Natural killer cell (primary cell): Measurements from ENCODE around the gene RBM38. TPM values are rescaled to one million over a fixed set of nuclear protein-coding genes. Genes with fewer than 3 reads are reported as not detected.

Experiments
- ATAC-seq, 3 donors: fragments of 150-1000 bp in 2 of 3; fragments of 200-7000 bp in 1 of 3; cut with Tn5 transposase; 1 replicate in 1 of 3; 2 replicates in 2 of 3; pipeline ENCODE4 v1.10.0; 2021; ENCODE audit warnings: mild to moderate bottlenecking in 2 of 3, moderate library complexity in 2 of 3
- DNase-seq, 2 donors: peaks; one replicate each; pipeline versions ENCODE4 v3.0.0 to v3.0.0-alpha.2; 2013 to 2021; ENCODE audit warnings: mixed read lengths in 1 of 2
- H3K27ac ChIP-seq: one replicate; pipeline ENCODE4 v1.5.1; 2013; ENCODE audit warnings: mild to moderate bottlenecking, low read length
- H3K27me3 ChIP-seq: one replicate; pipeline ENCODE4 v1.6.1; 2013; ENCODE audit warnings: low read length; ENCODE audit not compliant: control insufficient read depth, insufficient read depth
- H3K36me3 ChIP-seq: one replicate; pipeline ENCODE4 v1.6.1; 2013; ENCODE audit warnings: low read length; ENCODE audit not compliant: control insufficient read depth, insufficient read depth
- H3K4me1 ChIP-seq: one replicate; pipeline ENCODE4 v1.6.1; 2013; ENCODE audit warnings: low read length; ENCODE audit not compliant: control insufficient read depth, insufficient read depth
- H3K4me3 ChIP-seq: one replicate; pipeline ENCODE4 v1.5.1; 2013; ENCODE audit warnings: low read length
- H3K9me3 ChIP-seq: one replicate; pipeline ENCODE4 v1.6.1; 2013; ENCODE audit warnings: low read length; ENCODE audit not compliant: control insufficient read depth, insufficient read depth
- H3K27ac Mint-ChIP-seq, 2 donors: one replicate each; pipeline ENCODE4 v1.8.0; 2022; ENCODE audit warnings: mild to moderate bottlenecking in 2 of 2, mixed read lengths in 2 of 2, moderate library complexity in 1 of 2
- H3K27me3 Mint-ChIP-seq, 2 donors: one replicate each; pipeline ENCODE4 v1.8.0; 2022; ENCODE audit warnings: low read depth in 2 of 2, mixed read lengths in 2 of 2
- H3K36me3 Mint-ChIP-seq: one replicate; pipeline ENCODE4 v1.8.0; 2022; ENCODE audit warnings: mixed read lengths
- H3K4me1 Mint-ChIP-seq, 2 donors: one replicate each; pipeline ENCODE4 v1.8.0; 2022; ENCODE audit warnings: mixed read lengths in 2 of 2
- H3K4me3 Mint-ChIP-seq: one replicate; pipeline ENCODE4 v1.8.0; 2022; ENCODE audit warnings: mild to moderate bottlenecking, moderate library complexity, mixed read lengths
- H3K9me3 Mint-ChIP-seq, 2 donors: one replicate each; pipeline ENCODE4 v1.8.0; 2022; ENCODE audit warnings: mixed read lengths in 2 of 2
- WGBS: methylation state at CpG from one replicate; pipeline ENCODE4 v1.1.7; 2013; ENCODE audit warnings: missing lambda C conversion rate; ENCODE audit not compliant: insufficient coverage; 5-methylcytosine and 5-hydroxymethylcytosine counted together
- intact Hi-C: fragments of 100-400 bp; cut with micrococcal nuclease; formaldehyde crosslinking; loops from one replicate; pipeline ENCODE4 v1.14.2; 2022
- total RNA-seq, 4 donors: library from RNA; stranded (reverse); fragments of 120-200 nt in 1 of 4; gene quantifications; one replicate each; pipeline versions ENCODE4 v1.2.3 to v1.2.4, GENCODE V29; 2013 to 2022
- TF ChIP-seq, protein P1 (sequence below): fragments of 200-600 bp; IDR thresholded peaks from one replicate; pipeline ENCODE4 v1.8.0; 2022; ENCODE audit warnings: antibody characterized with exemption

Gene RBM38
- total RNA-seq, 3 donors from 2014 or later (not counting 1 experiment from before 2014, with no cell fraction given), result 217 to 392 (median 264) TPM

DNA sequence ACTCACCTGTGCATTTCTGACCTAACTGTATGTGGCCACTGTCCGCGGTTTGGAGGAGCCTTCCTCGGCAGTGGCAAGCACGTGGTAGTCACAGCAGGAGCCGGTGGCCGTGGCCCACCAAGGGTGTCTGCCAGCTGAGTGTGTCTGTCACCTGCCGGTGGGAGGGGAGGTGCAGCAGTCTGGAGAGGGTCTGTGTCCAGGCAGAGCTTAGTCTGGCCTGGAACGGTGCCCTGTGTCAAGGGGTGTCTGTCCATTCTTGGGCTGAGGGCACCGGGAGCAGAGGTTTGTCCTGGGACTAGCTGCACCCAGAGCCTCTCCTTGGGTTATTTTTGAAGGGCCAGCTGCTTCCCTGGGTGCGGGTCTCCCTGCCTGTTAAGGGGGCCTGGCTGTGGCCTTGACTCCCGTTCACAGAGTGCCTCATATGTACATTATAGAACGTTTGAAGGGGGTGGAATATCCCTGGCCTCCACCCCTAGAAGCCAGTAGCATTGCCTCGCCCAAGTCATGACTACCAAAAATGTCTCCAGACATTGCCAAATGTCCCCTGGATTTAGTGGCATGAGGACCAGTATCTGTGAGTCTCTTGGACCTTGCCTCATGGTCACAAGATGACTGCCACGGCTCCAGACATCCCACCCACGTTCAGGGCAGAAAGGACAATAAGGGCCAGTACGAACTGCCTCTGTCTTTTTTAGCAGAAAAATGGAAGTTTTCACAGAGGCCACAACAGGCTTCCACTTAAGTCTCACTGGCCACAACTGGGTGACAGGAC is 5.2 kb downstream of the RBM38 start:
- peak overlapping the region; percentile 79 for H3K27ac ChIP-seq
- H3K4me3 ChIP-seq, result no peak overlapping the region
- Mint-ChIP-seq H3K4me3 (peak overlapping the region; percentile 86), H3K27me3 (no peaks in the 10 kb centered on the region), H3K4me1 (peaks cover 65 to 83% of the 10 kb centered on the region in 2 donors), H3K9me3 (no peaks in the 10 kb centered on the region), H3K36me3 (no peaks in the 10 kb centered on the region), H3K27ac (peak overlapping the region; percentile 95 to 97)
- H3K9me3 ChIP-seq, result no peaks in the 10 kb centered on the region
- peaks cover 94% of the 10 kb centered on the region for H3K4me1 ChIP-seq
- WGBS, result 86% methylated on average over 16 of the region's 16 CpGs
- ATAC-seq, result no peak
- no peaks in the 10 kb centered on the region for H3K27me3 ChIP-seq
- TF ChIP-seq, protein P1, sequence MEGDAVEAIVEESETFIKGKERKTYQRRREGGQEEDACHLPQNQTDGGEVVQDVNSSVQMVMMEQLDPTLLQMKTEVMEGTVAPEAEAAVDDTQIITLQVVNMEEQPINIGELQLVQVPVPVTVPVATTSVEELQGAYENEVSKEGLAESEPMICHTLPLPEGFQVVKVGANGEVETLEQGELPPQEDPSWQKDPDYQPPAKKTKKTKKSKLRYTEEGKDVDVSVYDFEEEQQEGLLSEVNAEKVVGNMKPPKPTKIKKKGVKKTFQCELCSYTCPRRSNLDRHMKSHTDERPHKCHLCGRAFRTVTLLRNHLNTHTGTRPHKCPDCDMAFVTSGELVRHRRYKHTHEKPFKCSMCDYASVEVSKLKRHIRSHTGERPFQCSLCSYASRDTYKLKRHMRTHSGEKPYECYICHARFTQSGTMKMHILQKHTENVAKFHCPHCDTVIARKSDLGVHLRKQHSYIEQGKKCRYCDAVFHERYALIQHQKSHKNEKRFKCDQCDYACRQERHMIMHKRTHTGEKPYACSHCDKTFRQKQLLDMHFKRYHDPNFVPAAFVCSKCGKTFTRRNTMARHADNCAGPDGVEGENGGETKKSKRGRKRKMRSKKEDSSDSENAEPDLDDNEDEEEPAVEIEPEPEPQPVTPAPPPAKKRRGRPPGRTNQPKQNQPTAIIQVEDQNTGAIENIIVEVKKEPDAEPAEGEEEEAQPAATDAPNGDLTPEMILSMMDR, result no peak
- intact Hi-C loops, result loop anchor here (2.0 to 10.0 kb wide), 4 partner anchors 14 to 318 kb away; partner anchors contain the start of gene PMEPA1
- no peak for DNase-seq
- H3K36me3 ChIP-seq, result peaks cover 67% of the 10 kb centered on the region

DNA sequence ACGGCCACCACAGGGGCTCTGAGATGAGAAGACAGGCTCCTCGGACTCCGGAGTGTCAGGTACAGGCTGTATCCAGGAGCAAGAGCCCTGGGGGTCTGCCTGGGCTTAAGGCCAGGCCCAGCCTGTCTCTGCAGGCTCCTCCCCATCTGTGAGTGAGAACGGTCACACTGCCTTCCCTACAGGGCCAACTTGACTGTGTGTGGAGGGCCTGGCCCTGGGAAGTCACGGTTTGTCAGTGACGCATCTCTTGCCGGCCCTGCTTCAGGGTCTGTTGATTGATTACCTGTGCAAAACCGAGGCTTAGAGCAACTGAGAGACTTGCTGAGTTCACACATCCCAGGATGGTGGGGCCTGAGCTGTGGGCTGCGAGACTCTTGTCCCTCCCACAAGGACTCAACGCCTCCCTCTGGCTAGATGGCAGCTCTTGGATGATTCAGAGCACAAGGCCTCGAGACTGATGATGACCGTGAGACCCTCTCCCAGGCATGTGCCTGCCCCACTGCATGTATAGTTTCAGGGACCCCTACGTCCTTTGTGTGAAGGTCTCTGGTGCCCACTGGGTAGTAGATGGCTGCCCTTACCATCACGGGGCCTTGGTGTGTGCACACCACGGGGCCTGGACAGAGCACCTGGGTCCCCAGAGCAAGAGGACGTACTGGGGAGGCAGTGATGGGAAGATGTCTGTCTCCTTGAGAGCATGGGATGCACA is 5.9 kb downstream of the RBM38 start:
- 70% methylated on average over 16 of the region's 16 CpGs for WGBS
- no peaks in the 10 kb centered on the region for H3K36me3 Mint-ChIP-seq
- Histone ChIP-seq H3K27me3 (no peaks in the 10 kb centered on the region), H3K27ac (peak overlapping the region; percentile 79), H3K9me3 (no peaks in the 10 kb centered on the region), H3K36me3 (peaks cover 73% of the 10 kb centered on the region), H3K4me1 (peaks cover 100% of the 10 kb centered on the region), H3K4me3 (no peak overlapping the region)
- no peaks in the 10 kb centered on the region for H3K27me3 Mint-ChIP-seq
- H3K27ac Mint-ChIP-seq, result peak overlapping the region; percentile 95 to 97
- no peaks in the 10 kb centered on the region for H3K9me3 Mint-ChIP-seq
- TF ChIP-seq, protein P1, result no peak
- peak overlapping the region; percentile 86 for H3K4me3 Mint-ChIP-seq
- ATAC-seq (peak in 1 of 3 donors; percentile 2), DNase-seq (peak in 1 of 2 donors; percentile 47)
- H3K4me1 Mint-ChIP-seq, result peaks cover 73 to 90% of the 10 kb centered on the region in 2 donors
- intact Hi-C loops, result loop anchor here (2.0 to 10.0 kb wide), 4 partner anchors 14 to 318 kb away; partner anchors contain the start of gene PMEPA1

DNA sequence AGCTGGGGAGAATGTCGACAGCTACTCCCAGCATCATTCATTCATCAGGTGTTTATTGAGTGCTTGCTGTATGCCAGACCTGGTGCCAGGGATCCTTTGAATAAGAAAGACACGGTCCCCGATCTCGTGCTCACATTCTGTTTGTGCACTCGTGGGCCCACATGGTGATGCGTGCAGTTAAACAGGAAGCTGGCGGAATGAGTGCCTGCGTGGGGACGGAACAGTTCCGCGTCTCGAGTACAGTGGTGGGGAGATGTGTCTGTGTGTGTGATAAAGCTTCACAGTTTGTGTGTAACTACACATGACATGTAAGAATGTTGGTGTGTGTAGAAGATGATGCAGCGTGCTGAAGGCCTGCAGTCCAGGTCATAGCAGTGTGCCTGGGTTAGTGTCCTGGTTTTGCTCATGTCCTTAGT is 6.5 kb downstream of the RBM38 start:
- TF ChIP-seq, protein P1, result no peak
- Mint-ChIP-seq H3K27me3 (no peaks in the 10 kb centered on the region), H3K4me3 (peak overlapping the region; percentile 86)

More for the DNA sequence above, 6.5 kb downstream of the RBM38 start:
- intact Hi-C loops, result loop anchor here (1.0 to 10.0 kb wide), 8 partner anchors 8 to 317 kb away; partner anchors contain the start of gene PMEPA1
- ATAC-seq (peak; percentile 23 to 67 (median 42)), DNase-seq (peak; percentile 69 to 90)
- WGBS, result 6% methylated on average over 13 of the region's 13 CpGs
- Mint-ChIP-seq H3K36me3 (no peaks in the 10 kb centered on the region), H3K4me1 (peaks cover 78 to 94% of the 10 kb centered on the region in 2 donors), H3K9me3 (no peaks in the 10 kb centered on the region), H3K27ac (peak overlapping the region; percentile 95 to 97)
- H3K4me1 ChIP-seq, result peaks cover 100% of the 10 kb centered on the region
- peak overlapping the region; percentile 79 for H3K27ac ChIP-seq
- H3K27me3 ChIP-seq, result no peaks in the 10 kb centered on the region
- peaks cover 78% of the 10 kb centered on the region for H3K36me3 ChIP-seq
- H3K4me3 ChIP-seq, result peak overlapping the region; percentile 2
- no peaks in the 10 kb centered on the region for H3K9me3 ChIP-seq
